ENCODE data around the gene MB.

GRCh38 chr22:35601743-35602615, 15.2 kb downstream of the MB start:
- TF ChIP-seq CTCF (IDR thresholded peaks at IDR 0.05; ENCODE audit: insufficient read depth, low read length) (no peak), REST (IDR thresholded peaks at IDR 0.05; ENCODE audit: insufficient replicate concordance, low read depth) (no peak)
